ENCODE data around the gene ANKRD60. TPM values are rescaled to one million over a fixed set of nuclear protein-coding genes. Genes with fewer than 3 reads are reported as not detected.

The ANKRD60 gene
- total and polyA plus RNA-seq, 11 donors = not detected

DNA sequence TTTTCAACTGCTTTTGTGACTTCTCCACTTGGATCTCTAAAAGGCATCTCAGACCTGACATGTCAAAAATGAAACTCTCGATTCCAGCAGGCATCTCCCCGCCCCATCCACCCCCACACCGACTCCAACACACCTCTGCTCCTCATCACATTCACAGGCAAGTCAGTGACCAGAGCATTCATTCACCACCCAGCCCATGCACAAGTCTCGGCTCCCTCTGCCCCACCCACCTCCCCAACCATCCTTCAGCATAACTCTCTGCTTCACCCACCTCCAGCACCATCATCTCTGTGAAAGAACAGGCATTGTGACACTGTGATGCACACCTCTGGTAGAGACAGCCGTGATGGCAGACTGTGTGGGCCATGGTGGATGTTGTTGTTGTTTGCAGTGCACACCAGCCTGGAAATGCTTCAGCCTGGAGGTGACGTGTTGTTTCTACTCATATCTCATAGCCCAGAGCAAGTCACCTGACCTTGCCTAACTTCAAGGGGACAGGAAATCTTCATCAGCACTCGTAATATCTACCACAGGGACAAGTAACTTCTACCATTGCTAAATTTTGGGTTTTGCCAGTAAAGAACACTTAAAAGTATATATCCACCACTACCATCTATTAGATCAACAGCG, 56.5 kb downstream of the ANKRD60 start:
- no peak for DNase-seq
- 82 to 86% (median 83%) methylated on average over 8 of the region's 8 CpGs for WGBS, 4 donors
- Histone ChIP-seq H3K36me3 (no peaks in the 10 kb centered on the region), H3K4me1 (peaks cover 0 to 19% (median 5%) of the 10 kb centered on the region in 12 donors), H3K4me3 (no peak overlapping the region), H3K27ac (no peak overlapping the region), H3K27me3 (peaks cover 0 to 5% (median 0%) of the 10 kb centered on the region in 9 donors), H3K9me3 (no peaks in the 10 kb centered on the region)
- TF ChIP-seq, protein P1, sequence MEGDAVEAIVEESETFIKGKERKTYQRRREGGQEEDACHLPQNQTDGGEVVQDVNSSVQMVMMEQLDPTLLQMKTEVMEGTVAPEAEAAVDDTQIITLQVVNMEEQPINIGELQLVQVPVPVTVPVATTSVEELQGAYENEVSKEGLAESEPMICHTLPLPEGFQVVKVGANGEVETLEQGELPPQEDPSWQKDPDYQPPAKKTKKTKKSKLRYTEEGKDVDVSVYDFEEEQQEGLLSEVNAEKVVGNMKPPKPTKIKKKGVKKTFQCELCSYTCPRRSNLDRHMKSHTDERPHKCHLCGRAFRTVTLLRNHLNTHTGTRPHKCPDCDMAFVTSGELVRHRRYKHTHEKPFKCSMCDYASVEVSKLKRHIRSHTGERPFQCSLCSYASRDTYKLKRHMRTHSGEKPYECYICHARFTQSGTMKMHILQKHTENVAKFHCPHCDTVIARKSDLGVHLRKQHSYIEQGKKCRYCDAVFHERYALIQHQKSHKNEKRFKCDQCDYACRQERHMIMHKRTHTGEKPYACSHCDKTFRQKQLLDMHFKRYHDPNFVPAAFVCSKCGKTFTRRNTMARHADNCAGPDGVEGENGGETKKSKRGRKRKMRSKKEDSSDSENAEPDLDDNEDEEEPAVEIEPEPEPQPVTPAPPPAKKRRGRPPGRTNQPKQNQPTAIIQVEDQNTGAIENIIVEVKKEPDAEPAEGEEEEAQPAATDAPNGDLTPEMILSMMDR (IDR thresholded peaks at IDR 0.05) = no peak
- no peak for TF ChIP-seq POLR2A (IDR thresholded peaks at IDR 0.05)
- intact Hi-C loops (cut with DNase I) = loop anchor here in 2 of 10 donors (10.0 kb wide), 3 partner anchors 227 to 517 kb away; no protein-coding TSS in a partner anchor
- ATAC-seq = no peak

DNA sequence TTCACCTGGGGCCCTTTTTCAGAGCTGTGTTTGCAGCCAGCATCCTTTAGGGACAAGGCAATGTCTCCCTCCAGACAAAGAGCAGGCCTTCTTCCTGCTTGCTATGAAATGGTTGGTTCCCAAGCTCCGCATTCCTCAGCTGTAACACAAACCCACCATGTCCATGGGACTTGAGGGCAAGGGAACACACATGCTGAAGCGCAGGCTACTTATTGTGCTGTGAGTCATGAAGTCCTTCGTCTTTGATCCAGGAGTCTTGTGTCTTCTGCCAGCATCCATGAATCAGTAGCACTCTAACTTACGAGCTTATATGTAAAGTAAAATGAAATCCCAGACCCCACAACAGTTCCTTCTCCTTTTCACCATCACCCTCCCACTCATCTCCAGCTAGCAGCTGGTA, 59.0 kb downstream of the ANKRD60 start:
- Histone ChIP-seq H3K36me3 (no peaks in the 10 kb centered on the region), H3K27me3 (no peaks in the 10 kb centered on the region), H3K4me3 (no peak overlapping the region), H3K9me3 (no peaks in the 10 kb centered on the region), H3K27ac (no peak overlapping the region), H3K4me1 (peaks cover 0 to 10% (median 0%) of the 10 kb centered on the region in 12 donors)
- WGBS, 4 donors = 87 to 96% (median 91%) methylated on average over 4 of the region's 4 CpGs
- TF ChIP-seq, protein P1 (IDR thresholded peaks at IDR 0.05) = no peak
- no peak for TF ChIP-seq POLR2A (IDR thresholded peaks at IDR 0.05)
- intact Hi-C loops (cut with DNase I) = no loop called here
- ATAC-seq = no peak
- DNase-seq = no peak

DNA sequence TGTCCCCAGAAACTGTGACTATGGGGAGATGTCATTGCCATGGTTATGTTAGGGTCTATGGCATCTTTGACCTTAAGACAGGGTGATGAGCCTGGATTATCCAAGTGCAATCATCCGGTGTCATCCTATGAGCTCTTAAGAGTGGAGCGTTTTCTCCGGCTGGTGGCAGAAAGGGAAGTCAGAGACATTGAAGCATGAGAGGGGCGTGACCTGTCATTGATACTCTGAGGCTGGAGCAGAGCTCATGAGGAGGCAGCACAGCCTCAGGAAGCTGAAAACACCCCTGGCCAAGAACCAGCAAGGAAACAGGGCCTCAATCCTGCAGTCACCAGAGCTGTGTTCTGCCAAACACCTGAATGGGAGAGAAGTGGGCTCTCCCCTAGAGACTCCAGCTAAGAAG, 59.6 kb downstream of the ANKRD60 start:
- H3K36me3 ChIP-seq = no peaks in the 10 kb centered on the region
- intact Hi-C loops (cut with DNase I) = no loop called here
- 53 to 73% (median 70%) methylated on average over 4 of the region's 4 CpGs for WGBS, 4 donors
- H3K27ac ChIP-seq = no peak overlapping the region
- DNase-seq = no peak
- ATAC-seq = no peak
- TF ChIP-seq, protein P1 (IDR thresholded peaks at IDR 0.05) = no peak
- TF ChIP-seq POLR2A (IDR thresholded peaks at IDR 0.05) = no peak
- H3K4me1 ChIP-seq = peaks cover 0 to 4% (median 0%) of the 10 kb centered on the region in 12 donors
- H3K9me3 ChIP-seq = no peaks in the 10 kb centered on the region
- no peak overlapping the region for H3K4me3 ChIP-seq
- no peaks in the 10 kb centered on the region for H3K27me3 ChIP-seq

DNA sequence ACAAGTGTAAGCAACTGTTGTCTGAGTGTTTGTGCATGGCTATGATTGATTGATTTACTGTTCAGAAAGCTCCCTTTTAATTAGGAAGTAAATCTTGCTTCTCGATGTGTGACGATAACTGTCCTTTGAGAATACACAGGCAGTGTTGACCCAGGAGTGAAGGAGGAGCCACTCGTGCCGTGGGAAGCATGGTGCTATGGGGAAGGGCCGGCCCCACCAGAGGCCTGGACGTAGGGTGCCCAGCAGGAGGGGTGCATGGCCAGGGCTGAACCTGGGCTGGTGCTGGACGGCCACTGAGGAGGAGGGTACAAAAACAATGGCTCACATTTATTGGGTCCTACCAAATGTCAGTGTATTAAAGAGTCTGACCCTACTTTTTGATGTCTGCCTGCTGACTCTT, 60.7 kb downstream of the ANKRD60 start:
- Histone ChIP-seq H3K27ac (no peak overlapping the region), H3K9me3 (no peaks in the 10 kb centered on the region), H3K27me3 (no peaks in the 10 kb centered on the region), H3K4me3 (no peak overlapping the region), H3K36me3 (no peaks in the 10 kb centered on the region), H3K4me1 (no peaks in the 10 kb centered on the region)
- WGBS, 4 donors = 72 to 80% (median 77%) methylated on average over 7 of the region's 7 CpGs
- DNase-seq (no peak), ATAC-seq (no peak)
- intact Hi-C loops (cut with DNase I) = no loop called here
- TF ChIP-seq, protein P1 (IDR thresholded peaks at IDR 0.05) = no peak

Other genes starting within 250 kb of the ANKRD60 start
- 1 to 10 TPM; 5.4 to 9.7 (median 7.6) TPM for gene RAB22A, start 81.1 kb upstream of the ANKRD60 start, total RNA-seq
- gene RAB22A, start 81.1 kb upstream of the ANKRD60 start, polyA plus RNA-seq = 1 to 10 TPM; 3.0 to 6.4 TPM
- gene VAPB, start 160.6 kb upstream of the ANKRD60 start, total RNA-seq = 10 to 100 TPM; 30.7 to 76.1 (median 63.8) TPM
- gene VAPB, start 160.6 kb upstream of the ANKRD60 start, polyA plus RNA-seq = 10 to 100 TPM; 25.7 to 32.2 TPM